ENCODE data around the gene RCAN1. TPM values are rescaled to one million over a fixed set of nuclear protein-coding genes. Genes with fewer than 3 reads are reported as not detected.

The RCAN1 gene
- total RNA-seq, 2 experiments from 2014 or later: 1.1 to 1.5 TPM

GRCh38 chr21:34594566-34595234 lies 20.2 kb downstream of the RCAN1 start:
- TF ChIP-seq, protein P1, sequence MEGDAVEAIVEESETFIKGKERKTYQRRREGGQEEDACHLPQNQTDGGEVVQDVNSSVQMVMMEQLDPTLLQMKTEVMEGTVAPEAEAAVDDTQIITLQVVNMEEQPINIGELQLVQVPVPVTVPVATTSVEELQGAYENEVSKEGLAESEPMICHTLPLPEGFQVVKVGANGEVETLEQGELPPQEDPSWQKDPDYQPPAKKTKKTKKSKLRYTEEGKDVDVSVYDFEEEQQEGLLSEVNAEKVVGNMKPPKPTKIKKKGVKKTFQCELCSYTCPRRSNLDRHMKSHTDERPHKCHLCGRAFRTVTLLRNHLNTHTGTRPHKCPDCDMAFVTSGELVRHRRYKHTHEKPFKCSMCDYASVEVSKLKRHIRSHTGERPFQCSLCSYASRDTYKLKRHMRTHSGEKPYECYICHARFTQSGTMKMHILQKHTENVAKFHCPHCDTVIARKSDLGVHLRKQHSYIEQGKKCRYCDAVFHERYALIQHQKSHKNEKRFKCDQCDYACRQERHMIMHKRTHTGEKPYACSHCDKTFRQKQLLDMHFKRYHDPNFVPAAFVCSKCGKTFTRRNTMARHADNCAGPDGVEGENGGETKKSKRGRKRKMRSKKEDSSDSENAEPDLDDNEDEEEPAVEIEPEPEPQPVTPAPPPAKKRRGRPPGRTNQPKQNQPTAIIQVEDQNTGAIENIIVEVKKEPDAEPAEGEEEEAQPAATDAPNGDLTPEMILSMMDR (IDR thresholded peaks at IDR 0.05): no peak
- H3K4me1 Mint-ChIP-seq (ENCODE audit: low read depth): peaks cover 9% of the 10 kb centered on the region
- Histone ChIP-seq H3K36me3 (ENCODE audit: insufficient read depth, low read length) (no peaks in the 10 kb centered on the region), H3K4me1 (ENCODE audit: insufficient read depth, low read length) (peaks cover 8% of the 10 kb centered on the region), H3K4me3 (ENCODE audit: low read length) (no peak overlapping the region), H3K27me3 (ENCODE audit: control insufficient read depth in 1 of 2, insufficient read depth in 2 of 2, low read length in 2 of 2) (no peaks in the 10 kb centered on the region), H3K27ac (ENCODE audit: low read depth in 1 of 2, low read length in 2 of 2) (no peak overlapping the region), H3K9me3 (ENCODE audit: control insufficient read depth in 1 of 2, insufficient read depth in 1 of 2, low read length in 2 of 2) (no peaks in the 10 kb centered on the region)
- ATAC-seq (ENCODE audit: poor library complexity) (no peak), DNase-seq (no peak)
- no peak overlapping the region for H3K4me3 Mint-ChIP-seq
- intact Hi-C loops (cut with DNase I, micrococcal nuclease): no loop called here
- H3K27ac Mint-ChIP-seq: no peak overlapping the region
- no peaks in the 10 kb centered on the region for H3K9me3 Mint-ChIP-seq
- POLR2A ChIA-PET: no interaction called here
- H3K36me3 Mint-ChIP-seq (ENCODE audit: low read depth): no peaks in the 10 kb centered on the region
- H3K27me3 Mint-ChIP-seq: no peaks in the 10 kb centered on the region
- CTCF ChIA-PET: no interaction called here

GRCh38 chr21:34593954-34594531 lies 20.9 kb downstream of the RCAN1 start:
- Histone ChIP-seq H3K36me3 (ENCODE audit: insufficient read depth, low read length) (no peaks in the 10 kb centered on the region), H3K4me1 (ENCODE audit: insufficient read depth, low read length) (peaks cover 10% of the 10 kb centered on the region), H3K27ac (ENCODE audit: low read depth in 1 of 2, low read length in 2 of 2) (no peak overlapping the region), H3K27me3 (ENCODE audit: control insufficient read depth in 1 of 2, insufficient read depth in 2 of 2, low read length in 2 of 2) (no peaks in the 10 kb centered on the region), H3K9me3 (ENCODE audit: control insufficient read depth in 1 of 2, insufficient read depth in 1 of 2, low read length in 2 of 2) (no peaks in the 10 kb centered on the region), H3K4me3 (ENCODE audit: low read length) (no peak overlapping the region)
- no peak for DNase-seq
- TF ChIP-seq, protein P1 (IDR thresholded peaks at IDR 0.05): no peak
- no peaks in the 10 kb centered on the region for H3K27me3 Mint-ChIP-seq
- H3K4me1 Mint-ChIP-seq (ENCODE audit: low read depth): peaks cover 10% of the 10 kb centered on the region
- H3K4me3 Mint-ChIP-seq: no peak overlapping the region
- CTCF ChIA-PET: no interaction called here
- no peak overlapping the region for H3K27ac Mint-ChIP-seq
- no peaks in the 10 kb centered on the region for H3K36me3 Mint-ChIP-seq (ENCODE audit: low read depth)
- ATAC-seq (ENCODE audit: poor library complexity): no peak
- intact Hi-C loops (cut with DNase I, micrococcal nuclease): no loop called here
- H3K9me3 Mint-ChIP-seq: no peaks in the 10 kb centered on the region
- POLR2A ChIA-PET: no interaction called here

DNA sequence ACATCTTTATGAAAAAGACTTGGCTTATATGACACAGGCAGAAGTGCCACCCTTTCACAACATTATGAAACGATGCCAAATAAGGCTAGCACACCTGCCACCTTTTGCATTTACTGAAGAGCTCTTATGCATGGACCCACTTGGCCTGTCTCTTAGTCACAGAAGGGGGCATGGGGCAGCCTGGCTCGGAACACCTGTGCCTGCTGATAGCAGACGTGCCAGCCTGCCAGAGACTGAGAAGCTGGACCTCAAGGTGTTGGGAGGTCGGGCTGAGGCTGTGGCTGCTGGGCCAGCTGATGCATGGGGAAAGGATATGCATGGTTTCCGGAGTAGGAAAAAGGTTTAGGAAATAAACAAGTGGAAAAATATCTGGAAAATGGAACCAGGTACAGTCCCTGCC lies 21.5 kb downstream of the RCAN1 start:
- CTCF ChIA-PET: no interaction called here
- H3K4me1 Mint-ChIP-seq (ENCODE audit: low read depth): peaks cover 15% of the 10 kb centered on the region

More for the DNA sequence above, 21.5 kb downstream of the RCAN1 start:
- Histone ChIP-seq H3K36me3 (ENCODE audit: insufficient read depth, low read length) (no peaks in the 10 kb centered on the region), H3K27me3 (ENCODE audit: control insufficient read depth in 1 of 2, insufficient read depth in 2 of 2, low read length in 2 of 2) (no peaks in the 10 kb centered on the region), H3K27ac (ENCODE audit: low read depth in 1 of 2, low read length in 2 of 2) (no peak overlapping the region), H3K4me3 (ENCODE audit: low read length) (no peak overlapping the region), H3K9me3 (ENCODE audit: control insufficient read depth in 1 of 2, insufficient read depth in 1 of 2, low read length in 2 of 2) (no peaks in the 10 kb centered on the region), H3K4me1 (ENCODE audit: insufficient read depth, low read length) (peaks cover 10% of the 10 kb centered on the region)
- POLR2A ChIA-PET: no interaction called here
- no peaks in the 10 kb centered on the region for H3K36me3 Mint-ChIP-seq (ENCODE audit: low read depth)
- no peak overlapping the region for H3K4me3 Mint-ChIP-seq
- intact Hi-C loops (cut with DNase I, micrococcal nuclease): no loop called here
- no peak overlapping the region for H3K27ac Mint-ChIP-seq
- ATAC-seq (ENCODE audit: poor library complexity): no peak
- TF ChIP-seq, protein P1 (IDR thresholded peaks at IDR 0.05): no peak
- H3K9me3 Mint-ChIP-seq: no peaks in the 10 kb centered on the region
- H3K27me3 Mint-ChIP-seq: no peaks in the 10 kb centered on the region
- no peak for DNase-seq

Measured in CD4-positive, alpha-beta T cell (primary cell).